K562 (cell line): Measurements from ENCODE around the gene GADD45GIP1. TPM values are rescaled to one million over a fixed set of nuclear protein-coding genes. Genes with fewer than 3 reads are reported as not detected.

Experiments used
- AFF1 ChIP-seq, 2 experiments: fragments of 450-650 bp; IDR thresholded peaks; 2 replicates each; pipeline ENCODE4 v1.6.1; 2018; ENCODE audit warnings: mild to moderate bottlenecking in 2 of 2, low read depth in 1 of 2; ENCODE audit not compliant: partially characterized antibody in 2 of 2
- CBFA2T3 ChIP-seq: fragments of 450-650 bp; IDR thresholded peaks from 2 replicates; pipeline ENCODE4 v1.6.1; 2017
- CCNT2 ChIP-seq: IDR thresholded peaks from 2 replicates; pipeline ENCODE4 v1.6.1; 2011; ENCODE audit warnings: borderline replicate concordance, low read depth, mild to moderate bottlenecking, moderate library complexity, mixed read lengths, low read length; ENCODE audit not compliant: insufficient read length; ENCODE audit errors: extremely low read depth
- CEBPB ChIP-seq: fragments of 450-650 bp; IDR thresholded peaks from 2 replicates; pipeline ENCODE4 v1.6.1; 2016; ENCODE audit warnings: missing genetic modification characterization, missing compliant biosample characterization
- CREB5 ChIP-seq: fragments of 250-450 bp; sonication (Bioruptor Pico); IDR thresholded peaks from 2 replicates; pipeline ENCODE4 v1.5.0; 2020; ENCODE audit warnings: mild to moderate bottlenecking
- FOXK2 ChIP-seq, 2 experiments: fragments of 450-650 bp; IDR thresholded peaks in 1 of 2; conservative IDR thresholded peaks in 1 of 2; 2 replicates each; pipeline ENCODE4 v1.6.1; 2016; ENCODE audit warnings: low read depth in 2 of 2, mild to moderate bottlenecking in 1 of 2
- HDAC2 ChIP-seq: fragments of 450-650 bp; IDR thresholded peaks from 2 replicates; pipeline ENCODE4 v1.6.1; 2016; ENCODE audit warnings: mild to moderate bottlenecking
- KAT2B ChIP-seq: IDR thresholded peaks from one replicate; pipeline ENCODE4 v1.6.1; 2012; ENCODE audit warnings: low read depth, mild to moderate bottlenecking, control low read depth, inconsistent platforms, low read length, moderate library complexity
- KAT8 ChIP-seq: fragments of 450-650 bp; IDR thresholded peaks from 2 replicates; pipeline ENCODE4 v1.6.1; 2016; ENCODE audit warnings: low read depth, mild to moderate bottlenecking
- KLF13 ChIP-seq: fragments of 450-650 bp; IDR thresholded peaks from 2 replicates; pipeline ENCODE4 v1.6.1; 2016; ENCODE audit warnings: missing genetic modification characterization, low read depth, mild to moderate bottlenecking, missing compliant biosample characterization, moderate library complexity, borderline replicate concordance
- NR3C1 ChIP-seq: sonication (generic); formaldehyde crosslinking; IDR thresholded peaks from 2 replicates; pipeline ENCODE4 v1.8.1; 2022; ENCODE audit warnings: missing genetic modification reagents
- NR4A1 ChIP-seq, 2 experiments: fragments of 250-450 bp in 1 of 2; fragments of 450-650 bp in 1 of 2; sonication (Bioruptor Pico) in 1 of 2; IDR thresholded peaks; 2 replicates each; pipeline versions ENCODE4 v1.4.0 to v1.6.1; 2016 to 2020; ENCODE audit warnings: mild to moderate bottlenecking in 2 of 2, missing compliant biosample characterization in 1 of 2, missing genetic modification characterization in 1 of 2, moderate library complexity in 1 of 2
- POLR2B ChIP-seq: fragments of 450-650 bp; IDR thresholded peaks from 2 replicates; pipeline ENCODE4 v1.6.1; 2018; ENCODE audit warnings: low read depth; ENCODE audit not compliant: partially characterized antibody
- SMAD1 ChIP-seq: fragments of 150-350 bp; IDR thresholded peaks from 2 replicates; pipeline ENCODE4 v1.6.1; 2014; ENCODE audit warnings: low read length, low read depth; ENCODE audit not compliant: partially characterized antibody
- SP2 ChIP-seq: IDR thresholded peaks from 2 replicates; pipeline ENCODE4 v1.6.1; 2011; ENCODE audit warnings: mild to moderate bottlenecking, low read depth, low read length, moderate library complexity; ENCODE audit not compliant: poor library complexity, severe bottlenecking; ENCODE audit errors: extremely low read depth
- SREBF1 ChIP-seq: fragments of 150-350 bp; IDR thresholded peaks from 2 replicates; pipeline ENCODE4 v1.6.1; 2014; ENCODE audit warnings: antibody characterized with exemption, low read depth, low read length, borderline replicate concordance
- TFAP4 ChIP-seq: sonication (generic); formaldehyde crosslinking; IDR thresholded peaks from 2 replicates; pipeline ENCODE4 v1.8.0; 2022; ENCODE audit warnings: missing genetic modification reagents, mild to moderate bottlenecking, moderate library complexity, borderline replicate concordance
- ZBTB9 ChIP-seq: fragments of 450-650 bp; formaldehyde crosslinking; IDR thresholded peaks from 2 replicates; pipeline ENCODE4 v1.4.0; 2020; ENCODE audit warnings: mild to moderate bottlenecking, moderate library complexity
- ZFP36 ChIP-seq: fragments of 150-350 bp; IDR thresholded peaks from 2 replicates; pipeline ENCODE4 v1.6.1; 2018; ENCODE audit warnings: low read length, low read depth; ENCODE audit not compliant: partially characterized antibody
- ZNF668 ChIP-seq: fragments of 250-450 bp; sonication (Bioruptor Pico); IDR thresholded peaks from 2 replicates; pipeline ENCODE4 v1.8.0; 2022; ENCODE audit warnings: mild to moderate bottlenecking, inconsistent platforms
- polyA plus RNA-seq, 8 experiments: library from polyadenylated mRNA; depleted of rRNA in 4 of 8; stranded (reverse) in 5 of 8; unstranded in 3 of 8; fragments of >200 nt; fragmentation: Nextera tagmentation in 2 of 8; fragmentation: Illumina TruSeq in 1 of 8; extraction: Ambion mirVana in 2 of 8; extraction: Trizol in 1 of 8; gene quantifications; 2 replicates each; pipeline versions ENCODE4 v1.2.1 to v1.2.3, GENCODE V29; 2011 to 2014; ENCODE audit warnings: inconsistent platforms in 1 of 8, missing spikeins in 1 of 8
- total RNA-seq, 7 experiments: library from RNA; depleted of rRNA in 6 of 7; stranded (reverse); fragments of >200 nt in 6 of 7; fragmentation: Illumina TruSeq in 2 of 7; extraction: Trizol in 2 of 7; gene quantifications; 2 replicates each; pipeline versions ENCODE4 v1.2.1 to v1.2.3, GENCODE V29; 2011 to 2021; ENCODE audit warnings: low replicate concordance in 1 of 7

GADD45GIP1 gene
- total and polyA plus RNA-seq, 9 of the 15 experiments (the other 6 are each of a cell fraction or from before 2014, with no cell fraction given), result 5.1 to 161 (median 29.2) TPM

- peak; percentile 55; the same call in 1 of the 2 replicates for TF ChIP-seq ZBTB9 (CRISPR knock-in tag)
- no peak for TF ChIP-seq CEBPB (tag)
- no peak for TF ChIP-seq CREB5 (CRISPR knock-in tag)
- TF ChIP-seq KLF13, result no peak
- TF ChIP-seq AFF1 (IDR thresholded peaks at IDR 0.05; ENCODE audit: low read depth in 1 of 2, partially characterized antibody in 2 of 2), result no peak
- TF ChIP-seq CBFA2T3, result no peak
- TF ChIP-seq CCNT2, result peak; percentile 37
- TF ChIP-seq NR3C1 (CRISPR knock-in tag), result no peak
- no peak for TF ChIP-seq KAT2B
- TF ChIP-seq SREBF1, result no peak
- peak; percentile 15; the same call in 1 of the 2 replicates for TF ChIP-seq HDAC2
- TF ChIP-seq TFAP4 (CRISPR knock-in tag), result peak; percentile 89
- no peak for TF ChIP-seq NR4A1 (CRISPR knock-in tag; IDR thresholded peaks at IDR 0.05)
- TF ChIP-seq NR4A1 (tag; IDR thresholded peaks at IDR 0.05), result peak; percentile 64; the same call in 1 of the 2 replicates
- no peak for TF ChIP-seq SP2
- no peak for TF ChIP-seq ZFP36
- TF ChIP-seq SMAD1, result no peak
- TF ChIP-seq KAT8, result no peak
- no peak for TF ChIP-seq FOXK2 (conservative IDR thresholded peaks at IDR 0.05 in 1 of 2, IDR thresholded peaks at IDR 0.05 in 1 of 2; ENCODE audit: low read depth in 2 of 2)
- TF ChIP-seq POLR2B, result no peak
- no peak for TF ChIP-seq ZNF668 (CRISPR knock-in tag)
Observed at GRCh38 chr19:12983542-12984142, 26.6 kb upstream of the GADD45GIP1 start (continued).
